Activated CD4-positive, CD25-positive, alpha-beta regulatory T cell (primary cell): ENCODE data around the gene BLTP3B.

Experiments
- DNase-seq, 4 experiments: peaks; one replicate each; lab custom pipeline; 2025; lab: John Stamatoyannopoulos, UW

The BLTP3B gene

DNA sequence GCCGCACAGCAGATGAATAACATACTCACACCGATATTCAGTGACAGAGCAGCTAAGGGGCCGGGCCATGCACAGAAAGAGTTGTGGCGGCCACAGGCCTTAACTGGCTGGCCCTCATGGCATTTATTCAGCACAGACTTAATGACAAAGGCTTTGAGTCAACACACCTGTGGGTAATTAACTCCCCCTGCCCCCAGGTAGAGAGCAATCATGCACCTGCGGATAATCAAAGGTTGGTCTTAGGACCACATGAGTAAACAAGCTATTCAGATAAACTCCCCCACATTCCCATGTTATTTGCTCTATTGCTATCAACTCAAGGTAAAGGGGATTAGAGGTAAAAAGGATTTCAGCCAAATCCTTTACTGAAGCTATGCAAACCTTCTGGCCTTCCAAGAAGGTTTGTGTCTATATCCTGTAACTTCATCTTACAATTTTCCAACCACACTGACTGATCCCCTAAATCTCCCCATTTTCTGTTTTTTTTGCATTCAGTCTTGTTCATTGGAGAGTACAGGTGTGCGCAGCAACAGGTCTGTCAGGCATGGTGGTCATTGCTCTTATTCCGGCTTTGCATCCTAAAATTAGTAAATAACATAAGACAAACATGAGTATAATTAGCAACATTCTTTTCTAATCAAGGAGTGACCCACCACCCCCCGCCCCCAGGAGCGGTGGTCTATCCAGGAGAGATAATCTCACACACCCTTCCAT lies 16.9 kb upstream of the BLTP3B start:
- no peak for DNase-seq

DNA sequence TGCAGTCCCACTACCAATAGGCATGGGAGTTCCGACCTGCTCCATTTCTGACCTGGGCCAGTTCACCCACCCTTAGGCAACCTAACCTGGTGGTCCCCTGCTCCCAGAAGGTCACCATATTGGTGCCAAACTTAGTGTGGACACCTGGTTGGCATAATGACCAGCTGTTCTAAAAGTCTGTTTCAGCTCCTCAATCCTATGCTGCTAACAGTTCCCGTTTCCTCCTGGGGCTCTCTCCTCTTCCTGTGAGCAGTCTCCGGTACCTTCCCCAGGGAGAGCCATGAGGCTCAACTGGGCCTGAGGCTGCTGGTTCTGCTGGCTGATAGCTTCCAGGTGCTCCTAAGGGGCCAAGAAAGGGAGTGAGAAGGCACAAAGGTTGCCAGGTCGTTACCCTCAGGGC lies 15.9 kb upstream of the BLTP3B start:
- DNase-seq = no peak

DNA sequence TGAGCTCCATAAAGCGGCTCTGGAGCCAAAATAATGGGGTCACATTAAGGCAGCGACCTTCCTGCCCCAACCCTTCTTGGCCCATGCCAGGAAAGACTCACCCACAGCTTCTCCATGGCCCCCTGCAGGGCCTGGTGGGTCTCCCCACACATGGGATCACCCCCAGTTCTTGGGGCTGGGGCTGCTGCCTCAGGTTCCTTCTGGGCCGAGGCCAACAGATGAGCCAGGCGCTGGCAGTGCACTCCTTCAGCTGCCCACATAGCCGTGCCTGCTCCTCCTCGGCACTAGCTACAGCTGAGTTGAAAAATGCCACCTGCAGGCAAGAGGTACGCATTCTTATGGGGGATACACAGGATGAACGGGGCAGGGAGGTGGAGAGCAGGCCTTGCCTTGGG lies 14.8 kb upstream of the BLTP3B start:
- no peak for DNase-seq

DNA sequence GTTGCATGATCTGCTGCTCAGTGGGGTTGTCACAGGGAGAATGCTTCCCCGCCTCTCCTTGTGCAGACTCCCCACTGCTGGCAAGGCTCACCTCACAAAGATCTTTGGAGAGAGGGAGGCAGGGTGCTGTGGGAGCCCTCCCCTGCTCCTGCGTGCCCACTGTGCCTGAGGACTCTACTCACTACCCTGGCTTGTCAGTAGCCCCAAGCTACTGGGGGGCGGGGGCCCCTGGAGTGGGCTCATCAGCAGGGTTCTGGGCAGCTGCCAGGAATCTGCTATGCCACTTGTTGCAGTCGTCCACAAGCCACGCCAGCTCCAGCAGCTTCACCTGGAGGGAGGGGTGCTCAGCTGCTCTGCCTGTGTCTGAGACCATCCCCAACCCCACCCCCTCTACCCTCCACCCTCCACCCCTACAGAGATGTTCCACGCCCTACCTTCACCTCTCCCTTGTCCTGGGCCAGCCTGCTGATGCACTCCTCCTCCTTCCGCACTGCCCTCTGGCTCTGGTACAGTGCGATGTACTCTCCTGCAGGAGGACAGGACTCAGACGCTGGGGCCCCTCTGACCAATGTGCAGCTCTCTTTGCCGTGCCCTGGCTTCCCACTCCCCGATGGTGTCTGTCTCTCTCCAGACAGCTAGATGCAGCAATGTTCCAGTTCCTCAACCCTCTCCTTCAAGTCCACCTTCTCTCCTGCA lies 14.2 kb upstream of the BLTP3B start:
- no peak for DNase-seq

DNA sequence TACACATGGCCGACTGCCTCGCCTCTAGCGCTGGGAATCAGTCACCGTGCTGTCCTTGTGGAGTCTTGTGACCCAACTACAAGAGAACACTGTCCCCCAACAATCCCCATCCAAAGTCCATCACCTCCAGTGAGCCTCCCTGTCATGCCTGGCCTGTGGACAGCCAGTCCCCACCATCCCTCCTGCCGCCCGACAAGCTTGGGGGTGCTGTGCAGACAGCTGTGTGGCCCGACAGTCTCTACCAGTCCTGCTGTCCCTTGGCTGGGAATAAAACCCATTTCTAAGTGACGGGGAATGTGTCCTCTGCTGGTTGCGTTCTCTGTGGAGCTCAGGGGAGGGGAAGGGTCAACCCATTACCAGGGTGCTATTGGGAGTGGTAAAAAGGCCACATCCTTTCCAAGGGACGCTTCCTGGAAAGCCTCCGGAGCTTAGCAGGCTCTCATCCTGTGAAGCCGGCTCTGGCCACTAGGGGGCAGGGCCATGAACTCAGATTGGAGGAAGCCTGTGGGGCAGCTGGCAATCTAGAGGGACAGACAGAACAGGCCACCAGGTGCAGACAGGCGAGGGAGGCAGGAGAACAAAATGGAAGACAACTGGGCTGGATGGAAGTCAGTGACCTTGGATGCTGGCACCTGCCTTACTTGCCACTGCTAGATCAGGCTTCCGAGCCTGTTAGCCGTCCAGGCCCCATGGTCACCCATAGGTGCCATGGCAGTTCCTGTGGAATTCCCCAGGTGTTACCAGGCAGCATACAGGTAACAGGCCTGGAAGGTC lies 12.0 kb upstream of the BLTP3B start:
- peak; percentile 34 to 70 (median 43) for DNase-seq

DNA sequence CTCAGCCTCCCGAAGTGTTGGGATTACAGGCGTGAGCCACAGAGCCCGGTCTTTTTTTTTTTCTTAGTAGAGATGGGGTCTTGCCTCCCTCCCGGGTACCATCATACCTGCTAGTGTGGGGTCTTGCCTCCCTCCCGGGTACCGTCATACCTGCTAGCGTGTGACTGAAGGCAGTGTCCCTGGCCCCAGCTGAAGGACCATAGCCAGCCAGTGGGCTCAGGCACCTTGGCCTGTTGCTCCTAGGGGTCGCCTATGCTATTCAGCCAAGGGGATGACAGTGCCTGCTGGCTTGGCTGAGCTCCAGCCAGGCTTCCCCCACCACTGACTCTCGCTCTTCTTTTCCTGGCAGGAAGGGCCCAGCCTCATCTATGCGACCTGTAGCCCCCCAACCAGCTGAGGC lies 10.5 kb upstream of the BLTP3B start:
- DNase-seq = no peak

DNA sequence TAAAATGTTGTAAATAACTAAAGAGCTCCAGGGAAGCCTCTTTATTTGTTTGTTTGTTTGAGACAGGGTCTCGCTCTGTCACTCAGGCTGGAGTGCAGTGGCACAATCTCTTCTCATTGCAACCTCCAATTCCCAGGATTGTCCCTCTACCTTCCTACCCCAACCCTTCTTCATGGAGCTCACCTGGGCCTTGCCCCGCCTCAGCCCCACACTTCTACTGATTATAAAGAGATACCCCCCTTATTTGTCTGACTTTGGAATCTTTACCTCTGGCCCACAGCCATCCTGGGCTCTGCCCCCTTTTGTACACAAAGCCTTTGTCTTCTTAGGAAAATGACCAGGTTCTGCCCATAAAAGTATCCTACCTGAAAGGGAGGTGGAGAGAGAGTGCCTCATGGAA lies 9.1 kb upstream of the BLTP3B start:
- DNase-seq = no peak

DNA sequence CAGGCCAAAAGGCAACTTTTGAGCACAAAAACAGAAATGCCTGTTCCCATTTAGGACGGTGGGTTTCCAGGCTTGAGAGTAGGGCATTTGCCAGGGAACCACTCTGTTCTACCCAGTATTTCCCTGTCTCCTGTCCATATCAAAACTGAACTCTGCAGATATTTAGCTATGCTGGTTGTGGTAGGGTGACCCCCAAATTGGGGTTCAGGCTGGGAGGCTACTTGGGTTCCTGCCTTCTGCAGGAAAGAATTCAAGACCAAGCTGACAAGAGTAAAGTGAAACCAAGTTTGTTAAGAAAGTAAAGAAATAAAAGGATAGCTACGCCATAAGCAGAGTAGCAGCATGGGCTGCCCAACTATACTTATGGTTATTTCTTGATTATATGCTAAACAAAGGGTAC lies 3.6 kb upstream of the BLTP3B start:
- DNase-seq = no peak

DNA sequence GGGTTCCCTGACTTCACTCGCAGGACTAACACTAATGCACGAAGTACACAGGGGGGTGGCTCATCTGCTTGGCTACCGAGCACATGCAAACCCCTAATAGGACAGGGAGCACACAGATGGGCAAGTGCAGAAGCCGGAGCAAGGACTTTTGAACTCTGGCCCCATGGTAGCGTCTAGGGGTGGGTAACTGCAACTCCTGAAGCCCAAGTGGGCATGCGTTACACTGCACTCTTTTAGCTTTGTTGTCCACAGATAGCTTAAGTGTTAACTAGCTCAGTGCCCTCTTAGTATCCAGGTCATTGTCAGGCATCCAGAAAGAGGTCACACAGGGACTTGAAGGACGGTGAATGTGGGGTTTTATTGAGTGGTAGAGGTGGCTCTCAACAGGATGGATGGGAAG lies 3.0 kb upstream of the BLTP3B start:
- DNase-seq = no peak

DNA sequence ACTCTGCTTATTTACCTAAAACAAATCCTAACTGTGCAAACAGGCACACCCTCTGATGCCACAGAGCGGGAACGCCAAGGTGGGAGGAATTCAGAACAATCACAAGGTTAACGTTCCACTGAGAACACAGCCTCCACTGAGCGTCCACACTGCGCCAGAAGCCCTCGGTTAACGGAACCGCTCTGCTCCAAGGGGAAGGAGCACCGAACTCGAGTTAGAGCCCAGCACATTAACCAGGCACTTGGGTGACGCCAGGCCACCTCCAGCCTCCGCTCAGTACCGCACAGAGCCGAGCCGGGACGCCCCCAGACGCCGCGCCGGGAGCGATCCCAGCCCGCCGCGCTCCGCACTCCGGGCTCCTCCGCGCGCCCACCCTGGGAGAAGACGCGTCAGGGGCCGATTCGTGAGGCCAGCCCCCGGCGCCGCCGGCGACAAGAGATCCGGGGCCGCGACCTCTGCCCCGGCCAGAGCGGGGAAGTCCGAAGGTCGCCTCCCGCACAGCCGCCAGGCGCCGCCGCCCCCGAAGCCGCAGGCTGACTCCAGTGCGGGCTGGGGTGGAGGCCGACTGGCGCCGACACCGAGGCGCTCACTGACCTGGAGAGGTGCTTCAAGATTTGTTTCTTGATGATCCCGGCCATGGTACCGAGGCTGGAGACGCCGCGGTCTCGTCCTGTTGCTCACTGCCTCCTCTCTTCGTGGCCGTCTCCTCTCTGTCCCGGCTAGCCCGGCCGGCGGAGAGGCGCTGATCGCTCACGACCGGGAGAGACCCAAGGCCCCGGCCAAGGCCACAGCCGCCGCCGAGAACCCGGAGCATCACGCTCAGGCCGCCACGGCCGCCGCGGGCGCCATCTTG lies 450 bp downstream of the BLTP3B start:
- DNase-seq = peak in 2 of 4 experiments; percentile 10 to 14

DNA sequence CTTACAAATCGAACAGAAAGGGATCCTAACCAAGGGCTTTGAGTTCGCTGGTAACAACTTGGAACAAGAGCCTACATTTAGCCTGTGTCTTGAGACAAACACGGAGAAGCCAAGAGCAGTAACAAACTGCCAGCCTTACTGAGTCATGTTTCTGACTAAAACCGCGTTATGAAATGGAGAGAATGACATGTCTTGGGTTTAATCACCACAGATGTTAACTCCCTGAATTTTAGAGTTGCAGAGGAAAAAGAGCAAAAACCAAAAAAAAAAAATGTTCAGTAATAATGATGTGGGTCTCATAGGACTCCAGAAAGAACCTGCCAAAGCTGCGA lies 1.0 kb downstream of the BLTP3B start:
- DNase-seq = no peak

DNA sequence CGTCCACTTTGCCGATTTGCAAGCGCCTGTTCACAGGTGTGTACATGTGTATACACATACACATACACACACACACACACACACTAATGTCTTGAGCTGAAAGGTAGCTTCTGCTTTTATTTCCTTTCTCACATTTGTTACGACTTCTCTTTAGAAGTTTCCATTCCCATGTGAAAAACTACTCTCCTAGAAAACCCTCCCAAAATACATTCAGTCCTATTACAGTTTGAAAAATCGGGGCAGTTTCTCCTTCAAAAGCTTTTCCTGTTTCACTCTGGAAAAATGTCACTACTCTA lies 3.9 kb downstream of the BLTP3B start:
- no peak for DNase-seq

DNA sequence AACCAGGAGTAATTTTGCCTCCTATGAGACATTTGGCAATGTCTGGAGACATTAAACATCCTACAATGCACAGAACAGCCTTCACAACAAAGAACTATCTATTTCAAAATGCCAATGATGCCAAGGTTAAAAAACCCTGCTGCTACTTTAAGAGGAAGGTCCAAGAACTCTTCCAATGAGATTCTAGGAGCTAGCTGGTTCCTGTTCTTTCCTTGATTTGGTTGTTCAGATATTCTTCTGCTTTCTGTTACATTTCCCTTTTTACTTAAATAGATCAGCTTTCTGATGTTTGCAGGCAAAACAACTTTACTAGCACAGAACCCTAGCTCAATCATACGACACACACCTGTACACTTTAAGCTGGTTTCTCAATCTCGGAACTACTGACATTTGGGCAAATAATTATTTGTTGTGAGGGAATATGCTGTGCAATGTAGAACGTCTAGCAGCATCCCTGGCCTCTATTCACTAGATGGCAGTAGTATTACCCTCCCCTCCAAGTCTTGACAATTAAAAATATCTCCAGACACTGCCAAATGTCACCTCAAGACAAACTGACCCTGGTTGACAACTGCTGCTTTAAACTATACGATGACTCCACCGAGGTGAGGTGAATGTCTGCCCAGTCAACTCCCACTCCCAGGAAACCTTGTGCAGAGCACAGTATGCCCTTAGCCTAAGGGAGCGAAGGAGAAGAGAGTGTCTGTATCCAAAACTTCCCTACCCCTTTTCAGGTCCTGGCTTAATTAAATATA lies 4.4 kb downstream of the BLTP3B start:
- no peak for DNase-seq

DNA sequence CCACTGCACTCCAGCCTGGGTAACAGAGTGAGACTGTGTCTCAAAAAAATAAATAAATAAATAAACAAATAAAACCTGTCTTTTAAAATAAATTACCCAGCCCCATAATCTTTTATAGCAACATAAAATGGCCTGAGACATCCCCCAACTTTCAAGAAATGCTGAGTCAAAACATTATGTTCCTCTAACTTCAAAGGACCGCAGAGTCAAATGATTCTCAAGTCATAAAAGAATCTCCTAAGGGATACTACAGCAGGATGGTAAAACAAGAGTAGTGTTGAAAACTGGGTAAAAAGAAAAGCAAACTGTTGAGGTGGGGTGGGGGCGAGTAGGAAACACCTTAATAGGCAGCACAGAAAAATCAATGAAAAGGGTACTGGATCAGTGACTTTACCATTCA lies 9.5 kb downstream of the BLTP3B start:
- no peak for DNase-seq

DNA sequence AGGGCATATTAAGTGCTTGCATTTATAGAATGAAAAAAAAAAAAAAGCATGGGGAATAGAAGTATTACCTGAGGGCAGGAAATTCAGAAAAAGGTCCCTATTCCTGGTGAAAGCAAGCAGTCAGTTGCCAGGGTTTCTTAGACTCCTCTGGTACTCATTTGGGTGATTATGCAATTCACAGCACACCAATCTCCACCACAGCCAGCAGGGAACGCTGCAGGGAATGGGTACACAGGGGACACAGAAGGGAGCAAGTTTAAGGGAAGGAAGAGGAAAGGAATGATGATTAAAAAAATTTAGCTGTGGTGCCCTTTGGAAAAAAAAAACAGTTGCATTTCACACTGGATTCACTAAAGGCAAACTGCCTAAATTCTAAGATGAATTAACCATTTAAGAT lies 14.2 kb downstream of the BLTP3B start:
- no peak for DNase-seq

DNA sequence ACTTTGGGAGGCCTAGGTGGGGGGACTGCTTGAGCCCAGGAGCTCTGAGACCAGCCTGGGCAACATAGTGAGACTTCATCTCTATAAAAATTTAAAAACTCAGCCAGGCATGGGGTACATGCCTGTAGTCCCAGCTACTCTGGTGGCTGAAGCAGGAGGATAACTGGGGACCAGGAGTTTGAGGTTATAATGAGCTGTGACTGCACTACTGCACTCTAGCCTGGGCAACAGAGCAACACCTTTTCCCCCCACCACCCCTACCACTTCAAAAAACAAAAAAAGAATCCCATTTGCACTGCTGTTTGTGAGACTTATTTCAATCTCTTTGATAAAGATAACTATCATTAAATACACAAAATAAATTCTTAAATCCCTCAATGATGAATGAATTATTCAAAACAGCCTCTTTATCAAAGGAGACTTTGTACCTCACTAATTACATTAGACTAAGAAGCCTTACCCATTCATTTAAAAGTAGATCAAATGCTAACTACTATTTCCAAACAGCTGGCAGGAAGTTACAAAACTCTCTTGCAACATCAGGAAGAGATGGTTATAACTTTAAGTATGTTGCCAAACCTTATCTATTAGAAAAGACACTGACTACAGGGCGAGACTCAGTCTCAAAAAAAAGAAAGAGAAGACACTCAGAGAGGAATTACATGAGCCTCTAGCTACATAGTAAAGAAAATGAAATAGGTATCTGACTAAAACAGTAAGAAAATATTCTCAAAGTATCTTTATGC lies 14.7 kb downstream of the BLTP3B start:
- DNase-seq = no peak

DNA sequence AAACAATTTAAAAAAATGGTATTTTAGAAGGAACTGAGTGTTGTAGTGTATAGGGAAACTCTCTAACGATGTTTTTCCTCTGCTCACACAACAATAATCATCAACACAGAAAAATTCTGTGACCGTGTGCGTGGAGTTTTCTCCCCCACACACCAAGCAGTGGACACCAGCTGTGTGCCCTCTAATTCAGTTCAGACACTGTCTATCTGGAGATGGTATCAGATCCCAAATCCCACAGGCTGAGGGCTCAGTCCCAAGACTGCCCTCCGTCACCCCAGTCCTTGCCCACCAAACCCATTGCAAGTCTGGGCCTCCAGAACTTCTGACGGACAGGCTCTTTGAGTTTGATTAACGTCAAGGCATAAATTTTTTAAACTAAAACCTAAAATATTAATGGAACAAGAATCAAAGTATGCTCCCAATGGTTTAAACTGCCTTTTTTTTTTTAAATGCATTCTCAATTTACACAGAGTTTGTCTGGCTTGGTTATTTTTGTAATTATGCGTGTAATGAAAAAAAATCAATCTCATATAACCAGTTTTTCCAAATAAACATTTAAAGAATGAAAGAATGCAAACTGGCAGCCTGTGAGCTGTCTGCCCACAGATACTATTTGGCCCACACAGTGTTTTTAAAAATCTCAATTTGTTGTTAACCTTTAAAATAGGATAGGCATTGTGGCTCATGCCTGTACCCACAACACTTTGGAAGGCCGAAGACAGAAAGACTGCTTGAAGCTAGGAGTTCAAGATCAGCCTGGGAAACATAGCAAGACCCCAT lies 19.2 kb downstream of the BLTP3B start:
- DNase-seq = no peak

DNA sequence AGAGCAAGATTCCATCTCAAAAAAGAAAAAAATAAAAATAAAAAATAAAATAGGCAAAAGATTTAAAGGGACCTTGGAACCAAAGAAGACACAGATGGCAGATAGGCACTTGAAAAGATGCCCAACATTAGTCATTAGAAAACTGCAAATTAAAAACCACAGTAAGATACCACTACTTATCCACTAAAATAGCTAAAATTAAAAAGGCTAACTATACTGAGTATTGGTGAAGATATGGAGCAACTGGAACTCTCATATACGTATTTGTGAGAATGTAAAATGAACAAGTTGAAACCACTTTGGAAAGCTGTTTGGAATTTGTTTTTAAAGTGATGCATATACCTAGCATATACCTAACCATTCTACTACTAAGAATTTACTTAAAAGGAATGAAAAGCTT lies 22.3 kb downstream of the BLTP3B start:
- no peak for DNase-seq

DNA sequence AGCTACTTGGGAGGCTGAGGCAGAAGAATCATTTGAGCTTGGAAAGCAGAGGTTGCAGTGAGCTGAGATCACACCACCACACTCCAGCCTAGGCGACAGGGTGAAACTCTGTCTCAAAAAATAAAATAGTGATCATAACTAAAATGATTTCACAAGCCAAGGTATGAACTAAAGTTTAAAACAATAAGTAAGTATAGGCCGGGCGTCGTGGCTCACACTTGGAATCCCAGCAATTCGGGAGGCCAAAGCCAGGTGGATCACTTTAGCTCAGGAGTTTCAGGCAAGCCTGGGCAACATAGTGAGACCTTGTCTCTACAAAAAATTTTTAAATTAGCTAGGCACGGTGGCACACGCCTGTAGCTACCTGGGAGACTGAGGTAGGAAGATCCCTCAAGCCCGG lies 27.4 kb downstream of the BLTP3B start:
- DNase-seq = no peak

DNA sequence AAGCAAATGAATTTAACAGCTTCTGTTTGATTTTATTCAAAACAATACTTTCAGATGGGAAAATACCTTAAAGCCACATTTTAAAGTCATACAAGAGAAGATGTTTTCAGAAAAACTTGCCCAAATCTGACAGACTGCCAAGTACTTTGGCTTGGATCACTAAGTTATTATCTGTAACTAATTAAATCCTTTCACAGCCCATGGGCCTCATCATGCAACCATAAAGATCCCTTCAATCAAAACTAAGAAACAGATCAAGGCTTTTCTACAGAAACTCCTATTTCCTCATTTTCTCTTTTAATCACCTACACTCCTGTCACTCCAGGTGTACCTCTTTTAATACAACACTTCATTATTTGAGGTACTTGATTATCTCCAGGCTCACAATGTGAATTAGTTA lies 28.1 kb downstream of the BLTP3B start:
- DNase-seq = no peak
